Measurements from ENCODE around the gene CRYAB.

The CRYAB gene

GRCh38 chr11:111932611-111932950, 21.0 kb upstream of the CRYAB start:
- no peak overlapping the region for H3K27ac ChIP-seq (ENCODE audit: low read length)
- H3K9ac ChIP-seq (ENCODE audit: low read depth, low read length), result no peak overlapping the region
- H3K4me3 ChIP-seq (ENCODE audit: low read length), result no peak overlapping the region
- no peaks in the 10 kb centered on the region for H3K36me3 ChIP-seq (ENCODE audit: insufficient read depth, low read depth, low read length)
- no peaks in the 10 kb centered on the region for H3K27me3 ChIP-seq (ENCODE audit: insufficient read depth, low read length)
- peaks cover 10% of the 10 kb centered on the region; the same call in 1 of the 2 replicates for H3K4me1 ChIP-seq (ENCODE audit: insufficient read depth, low read length)
- H3K9me3 ChIP-seq (ENCODE audit: insufficient read depth, low read depth, low read length), result no peaks in the 10 kb centered on the region

GRCh38 chr11:111930472-111930871, 18.9 kb upstream of the CRYAB start:
- no peak overlapping the region for H3K9ac ChIP-seq (ENCODE audit: low read depth, low read length)
- no peaks in the 10 kb centered on the region for H3K36me3 ChIP-seq (ENCODE audit: insufficient read depth, low read depth, low read length)
- H3K27ac ChIP-seq (ENCODE audit: low read length), result no peak overlapping the region
- H3K9me3 ChIP-seq (ENCODE audit: insufficient read depth, low read depth, low read length), result no peaks in the 10 kb centered on the region
- H3K4me1 ChIP-seq (ENCODE audit: insufficient read depth, low read length), result peaks cover 10% of the 10 kb centered on the region; the same call in 1 of the 2 replicates
- H3K4me3 ChIP-seq (ENCODE audit: low read length), result no peak overlapping the region
- H3K27me3 ChIP-seq (ENCODE audit: insufficient read depth, low read length), result no peaks in the 10 kb centered on the region

- Histone ChIP-seq H3K9me3 (ENCODE audit: insufficient read depth, low read depth, low read length) (no peaks in the 10 kb centered on the region), H3K9ac (ENCODE audit: low read depth, low read length) (peak overlapping the region; percentile 72; the same call in 1 of the 2 replicates), H3K36me3 (ENCODE audit: insufficient read depth, low read depth, low read length) (no peaks in the 10 kb centered on the region), H3K27ac (ENCODE audit: low read length) (peak overlapping the region; percentile 50), H3K4me1 (ENCODE audit: insufficient read depth, low read length) (peaks cover 8% of the 10 kb centered on the region; the same call in 1 of the 2 replicates), H3K4me3 (ENCODE audit: low read length) (peak overlapping the region; percentile 64), H3K27me3 (ENCODE audit: insufficient read depth, low read length) (no peaks in the 10 kb centered on the region)
Measured at GRCh38 chr11:111926505-111927391, 15.2 kb upstream of the CRYAB start.

GRCh38 chr11:111925953-111926352, 14.4 kb upstream of the CRYAB start:
- Histone ChIP-seq H3K27ac (ENCODE audit: low read length) (peak overlapping the region; percentile 50), H3K9me3 (ENCODE audit: insufficient read depth, low read depth, low read length) (no peaks in the 10 kb centered on the region), H3K4me3 (ENCODE audit: low read length) (peak overlapping the region; percentile 64; the same call in 1 of the 2 replicates), H3K9ac (ENCODE audit: low read depth, low read length) (peak overlapping the region; percentile 72; the same call in 1 of the 2 replicates), H3K27me3 (ENCODE audit: insufficient read depth, low read length) (no peaks in the 10 kb centered on the region), H3K36me3 (ENCODE audit: insufficient read depth, low read depth, low read length) (no peaks in the 10 kb centered on the region), H3K4me1 (ENCODE audit: insufficient read depth, low read length) (peaks cover 8% of the 10 kb centered on the region; the same call in 1 of the 2 replicates)

- Histone ChIP-seq H3K9ac (ENCODE audit: low read depth, low read length) (peak overlapping the region; percentile 21; the same call in 1 of the 2 replicates), H3K27me3 (ENCODE audit: insufficient read depth, low read length) (no peaks in the 10 kb centered on the region), H3K4me1 (ENCODE audit: insufficient read depth, low read length) (peaks cover 8% of the 10 kb centered on the region; the same call in 1 of the 2 replicates), H3K9me3 (ENCODE audit: insufficient read depth, low read depth, low read length) (no peaks in the 10 kb centered on the region), H3K4me3 (ENCODE audit: low read length) (no peak overlapping the region), H3K36me3 (ENCODE audit: insufficient read depth, low read depth, low read length) (no peaks in the 10 kb centered on the region), H3K27ac (ENCODE audit: low read length) (no peak overlapping the region)
Measured at GRCh38 chr11:111923951-111924350, 12.4 kb upstream of the CRYAB start.

- no peaks in the 10 kb centered on the region for H3K27me3 ChIP-seq (ENCODE audit: insufficient read depth, low read length)
- H3K4me3 ChIP-seq (ENCODE audit: low read length), result no peak overlapping the region
- peaks cover 9% of the 10 kb centered on the region; the same call in 1 of the 2 replicates for H3K4me1 ChIP-seq (ENCODE audit: insufficient read depth, low read length)
- no peaks in the 10 kb centered on the region for H3K9me3 ChIP-seq (ENCODE audit: insufficient read depth, low read depth, low read length)
- no peak overlapping the region for H3K27ac ChIP-seq (ENCODE audit: low read length)
- H3K9ac ChIP-seq (ENCODE audit: low read depth, low read length), result peak overlapping the region; percentile 21; the same call in 1 of the 2 replicates
- no peaks in the 10 kb centered on the region for H3K36me3 ChIP-seq (ENCODE audit: insufficient read depth, low read depth, low read length)
Measured at GRCh38 chr11:111923351-111923788, 11.8 kb upstream of the CRYAB start.

GRCh38 chr11:111922803-111923202, 11.2 kb upstream of the CRYAB start:
- Histone ChIP-seq H3K9me3 (ENCODE audit: insufficient read depth, low read depth, low read length) (no peaks in the 10 kb centered on the region), H3K36me3 (ENCODE audit: insufficient read depth, low read depth, low read length) (no peaks in the 10 kb centered on the region), H3K9ac (ENCODE audit: low read depth, low read length) (no peak overlapping the region), H3K27ac (ENCODE audit: low read length) (no peak overlapping the region), H3K4me3 (ENCODE audit: low read length) (no peak overlapping the region), H3K4me1 (ENCODE audit: insufficient read depth, low read length) (peaks cover 12% of the 10 kb centered on the region; the same call in 1 of the 2 replicates), H3K27me3 (ENCODE audit: insufficient read depth, low read length) (no peaks in the 10 kb centered on the region)

GRCh38 chr11:111921541-111922230, 10.1 kb upstream of the CRYAB start:
- no peak overlapping the region for H3K9ac ChIP-seq (ENCODE audit: low read depth, low read length)
- peaks cover 12% of the 10 kb centered on the region; the same call in 1 of the 2 replicates for H3K4me1 ChIP-seq (ENCODE audit: insufficient read depth, low read length)
- H3K9me3 ChIP-seq (ENCODE audit: insufficient read depth, low read depth, low read length), result no peaks in the 10 kb centered on the region
- H3K27me3 ChIP-seq (ENCODE audit: insufficient read depth, low read length), result no peaks in the 10 kb centered on the region
- no peaks in the 10 kb centered on the region for H3K36me3 ChIP-seq (ENCODE audit: insufficient read depth, low read depth, low read length)
- H3K27ac ChIP-seq (ENCODE audit: low read length), result no peak overlapping the region
- no peak overlapping the region for H3K4me3 ChIP-seq (ENCODE audit: low read length)

GRCh38 chr11:111920908-111921307, 9.3 kb upstream of the CRYAB start:
- no peaks in the 10 kb centered on the region for H3K9me3 ChIP-seq (ENCODE audit: insufficient read depth, low read depth, low read length)
- H3K27me3 ChIP-seq (ENCODE audit: insufficient read depth, low read length), result no peaks in the 10 kb centered on the region
- H3K9ac ChIP-seq (ENCODE audit: low read depth, low read length), result no peak overlapping the region
- H3K36me3 ChIP-seq (ENCODE audit: insufficient read depth, low read depth, low read length), result no peaks in the 10 kb centered on the region
- H3K27ac ChIP-seq (ENCODE audit: low read length), result no peak overlapping the region
- H3K4me1 ChIP-seq (ENCODE audit: insufficient read depth, low read length), result peaks cover 6% of the 10 kb centered on the region; the same call in 1 of the 2 replicates
- no peak overlapping the region for H3K4me3 ChIP-seq (ENCODE audit: low read length)

GRCh38 chr11:111918390-111919256, 7.1 kb upstream of the CRYAB start, which contains the start of gene C11orf52:
Gene C11orf52, plus strand, starts transcription at chr11:111918913. Its CDS starts 60 bp downstream, at chr11:111918973.
- H3K4me1 ChIP-seq (ENCODE audit: insufficient read depth, low read length), result peaks cover 6% of the 10 kb centered on the region; the same call in 1 of the 2 replicates
- no peak within 1 kb of the TSS for H3K27ac ChIP-seq (ENCODE audit: low read length)

GRCh38 chr11:111917788-111918187, 6.2 kb upstream of the CRYAB start:
- Histone ChIP-seq H3K4me1 (ENCODE audit: insufficient read depth, low read length) (peaks cover 3% of the 10 kb centered on the region; the same call in 1 of the 2 replicates), H3K36me3 (ENCODE audit: insufficient read depth, low read depth, low read length) (no peaks in the 10 kb centered on the region), H3K27ac (ENCODE audit: low read length) (no peak overlapping the region), H3K9me3 (ENCODE audit: insufficient read depth, low read depth, low read length) (no peaks in the 10 kb centered on the region), H3K9ac (ENCODE audit: low read depth, low read length) (no peak overlapping the region), H3K27me3 (ENCODE audit: insufficient read depth, low read length) (no peaks in the 10 kb centered on the region), H3K4me3 (ENCODE audit: low read length) (no peak overlapping the region)

More at GRCh38 chr11:111918390-111919256, 7.1 kb upstream of the CRYAB start, which contains the start of gene C11orf52:
- H3K4me3 ChIP-seq (ENCODE audit: low read length), result peak within 1 kb of the TSS; percentile 33; the same call in 1 of the 2 replicates
- no peak within 1 kb of the TSS; the same call in 1 of the 2 replicates for H3K9ac ChIP-seq (ENCODE audit: low read depth, low read length)
- H3K27me3 ChIP-seq (ENCODE audit: insufficient read depth, low read length), result no peaks in the 10 kb centered on the region
- H3K9me3 ChIP-seq (ENCODE audit: insufficient read depth, low read depth, low read length), result no peaks in the 10 kb centered on the region
- H3K36me3 ChIP-seq (ENCODE audit: insufficient read depth, low read depth, low read length), result no peaks in the 10 kb centered on the region

All from iPS-20b (cell line).